Lung (tissue), 12 donors: Measurements from ENCODE around the gene BRAF. TPM values are rescaled to one million over a fixed set of nuclear protein-coding genes. Genes with fewer than 3 reads are reported as not detected.

Source experiments
- ATAC-seq: fragments of 200-7000 bp; cut with Tn5 transposase; one replicate; pipeline ENCODE4 v1.9.1; 2020; ENCODE audit warnings: moderate number of reproducible peaks; ENCODE audit not compliant: insufficient read depth, low FRiP score
- DNase-seq, 3 donors: peaks; one replicate each; pipeline ENCODE4 v3.0.0-alpha.2; 2013 to 2017
- H3K27ac ChIP-seq, 2 donors: one replicate each; pipeline ENCODE4 v1.5.1; 2013; ENCODE audit warnings: mild to moderate bottlenecking in 2 of 2, moderate library complexity in 2 of 2, control low read depth in 1 of 2, inconsistent platforms in 1 of 2, low read depth in 1 of 2, low read length in 1 of 2
- H3K27me3 ChIP-seq, 3 donors: one replicate each; pipeline ENCODE4 v1.5.1; 2013; ENCODE audit warnings: low read length in 2 of 3; ENCODE audit not compliant: control insufficient read depth in 3 of 3, insufficient read depth in 3 of 3
- H3K36me3 ChIP-seq, 4 donors: one replicate each; pipeline ENCODE4 v1.5.1; 2013; ENCODE audit warnings: low read length in 4 of 4, mild to moderate bottlenecking in 1 of 4, moderate library complexity in 1 of 4; ENCODE audit not compliant: control insufficient read depth in 4 of 4, insufficient read depth in 4 of 4
- H3K4me1 ChIP-seq, 5 donors: one replicate each; pipeline ENCODE4 v1.5.1; 2013; ENCODE audit warnings: low read length in 5 of 5, mild to moderate bottlenecking in 2 of 5, moderate library complexity in 1 of 5; ENCODE audit not compliant: control insufficient read depth in 5 of 5, insufficient read depth in 5 of 5
- H3K4me3 ChIP-seq: one replicate; pipeline ENCODE4 v1.5.1; 2013; ENCODE audit warnings: mild to moderate bottlenecking, control low read depth, moderate library complexity
- H3K9ac ChIP-seq, 2 donors: one replicate each; pipeline ENCODE4 v1.5.1; 2013; ENCODE audit warnings: low read length in 2 of 2, control low read depth in 1 of 2; ENCODE audit not compliant: insufficient read depth in 1 of 2
- H3K9me3 ChIP-seq, 4 donors: one replicate each; pipeline ENCODE4 v1.5.1; 2013; ENCODE audit warnings: low read length in 3 of 4, mild to moderate bottlenecking in 1 of 4, moderate library complexity in 1 of 4; ENCODE audit not compliant: control insufficient read depth in 4 of 4, insufficient read depth in 3 of 4
- CTCF ChIP-seq: IDR thresholded peaks from 2 replicates; pipeline ENCODE4 v1.5.1; 2012; ENCODE audit warnings: mild to moderate bottlenecking; ENCODE audit errors: control extremely low read depth, extremely low read depth
- WGBS, 2 donors: extraction: QIAGEN DNeasy Blood & Tissue Kit; methylation state at CpG; one replicate each; pipeline ENCODE4 v1.1.7; 2013; 5-methylcytosine and 5-hydroxymethylcytosine counted together
- polyA plus RNA-seq, 2 donors: library from polyadenylated mRNA; stranded (reverse); fragments of 200-250 nt; gene quantifications; one replicate each; pipeline ENCODE4 v1.2.1, GENCODE V29; 2013
- total RNA-seq, 2 donors: library from RNA; depleted of rRNA in 1 of 2; stranded (reverse); fragments of >200 nt in 1 of 2; gene quantifications; one replicate each; pipeline ENCODE4 v1.2.1, GENCODE V29; 2014 to 2021
- donor health status: control.
- donor health status: control.
- donor health status: Bipolar disorder and iron deficiency.
- donor health status: healthy.
- donor health status: DM: yes; HTN: yes; CAD: no.

BRAF gene
- total and polyA plus RNA-seq, 4 donors = 6.5 to 111 (median 22.3) TPM

- peaks cover 0 to 7% (median 6%) of the 10 kb centered on the region in 4 donors for H3K36me3 ChIP-seq
- WGBS, 2 donors = 75 to 90% methylated on average over 2 of the region's 2 CpGs
- no peaks in the 10 kb centered on the region for H3K4me1 ChIP-seq
- no peaks in the 10 kb centered on the region for H3K9me3 ChIP-seq
- H3K9ac ChIP-seq = no peak overlapping the region
- H3K27me3 ChIP-seq = no peaks in the 10 kb centered on the region
- TF ChIP-seq CTCF = no peak
- no peak for ATAC-seq
- no peak overlapping the region for H3K27ac ChIP-seq
- H3K4me3 ChIP-seq = no peak overlapping the region
- DNase-seq = no peak
Measured at GRCh38 chr7:140734096-140734495, 190.6 kb downstream of the BRAF start.

- Histone ChIP-seq H3K4me1 (no peaks in the 10 kb centered on the region), H3K9me3 (no peaks in the 10 kb centered on the region), H3K27me3 (no peaks in the 10 kb centered on the region), H3K4me3 (no peak overlapping the region), H3K9ac (no peak overlapping the region), H3K27ac (no peak overlapping the region), H3K36me3 (peaks cover 0 to 6% (median 4%) of the 10 kb centered on the region in 4 donors)
- DNase-seq = no peak
- no peak for TF ChIP-seq CTCF
- no peak for ATAC-seq
- WGBS, 2 donors = 91 to 93% methylated on average over 2 of the region's 2 CpGs
Measured at GRCh38 chr7:140732416-140732815, 192.3 kb downstream of the BRAF start.

GRCh38 chr7:140726281-140726680, 198.4 kb downstream of the BRAF start:
- Histone ChIP-seq H3K27me3 (no peaks in the 10 kb centered on the region), H3K36me3 (peaks cover 0 to 10% (median 5%) of the 10 kb centered on the region in 4 donors), H3K9me3 (no peaks in the 10 kb centered on the region), H3K4me3 (no peak overlapping the region), H3K9ac (no peak overlapping the region), H3K4me1 (no peaks in the 10 kb centered on the region), H3K27ac (no peak overlapping the region)
- peak in 2 of 3 donors; percentile 21 to 23 for DNase-seq
- WGBS, 2 donors = 78 to 83% methylated on average over 2 of the region's 2 CpGs
- TF ChIP-seq CTCF = no peak
- no peak for ATAC-seq

- H3K27ac ChIP-seq = no peak overlapping the region
- no peak overlapping the region for H3K9ac ChIP-seq
- DNase-seq = no peak
- WGBS, 2 donors = 91 to 96% methylated on average over 1 of the region's 1 CpG
- peaks cover 0 to 10% (median 5%) of the 10 kb centered on the region in 4 donors for H3K36me3 ChIP-seq
- peaks cover 0 to 4% (median 0%) of the 10 kb centered on the region in 5 donors for H3K4me1 ChIP-seq
- H3K9me3 ChIP-seq = no peaks in the 10 kb centered on the region
- ATAC-seq = no peak
- TF ChIP-seq CTCF = no peak
- no peaks in the 10 kb centered on the region for H3K27me3 ChIP-seq
- no peak overlapping the region for H3K4me3 ChIP-seq
Measured at GRCh38 chr7:140724706-140725105, 200.0 kb downstream of the BRAF start.
